Fibroblast of peridontal ligament (primary cell): ENCODE measurements around the gene SMC3.

Source experiments
- DNase-seq: peaks from one replicate; pipeline ENCODE4 v3.0.0-alpha.2; 2010; ENCODE audit errors: extremely low read depth

SMC3 gene

DNA sequence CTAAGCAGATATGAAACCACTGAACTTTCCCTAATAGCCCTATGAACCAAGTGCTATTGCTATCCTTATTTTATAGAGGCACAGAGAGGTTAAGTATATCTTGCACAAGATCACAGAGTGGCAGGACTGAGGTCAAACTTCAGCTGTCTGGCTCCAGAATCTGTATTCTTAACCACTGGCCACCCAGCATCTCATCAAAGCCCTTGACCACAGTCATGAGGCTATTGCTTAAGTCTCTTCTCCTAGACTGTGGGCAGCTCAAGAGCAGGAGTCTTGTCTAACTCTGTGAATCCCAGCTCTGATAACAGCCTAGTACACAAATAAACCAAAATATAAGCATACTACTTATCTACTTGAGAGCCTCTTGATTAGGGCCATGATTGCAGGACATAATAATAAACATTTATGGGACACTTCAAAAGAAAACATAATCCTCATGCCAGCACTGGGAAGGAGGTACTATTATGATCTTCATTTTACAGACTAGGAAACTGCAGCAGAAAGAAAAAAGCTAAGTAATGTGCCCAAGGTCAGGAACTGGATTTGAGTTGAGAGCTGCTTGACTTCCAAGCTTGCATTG lies 22.4 kb upstream of the SMC3 start:
- peak; percentile 76 for DNase-seq

DNA sequence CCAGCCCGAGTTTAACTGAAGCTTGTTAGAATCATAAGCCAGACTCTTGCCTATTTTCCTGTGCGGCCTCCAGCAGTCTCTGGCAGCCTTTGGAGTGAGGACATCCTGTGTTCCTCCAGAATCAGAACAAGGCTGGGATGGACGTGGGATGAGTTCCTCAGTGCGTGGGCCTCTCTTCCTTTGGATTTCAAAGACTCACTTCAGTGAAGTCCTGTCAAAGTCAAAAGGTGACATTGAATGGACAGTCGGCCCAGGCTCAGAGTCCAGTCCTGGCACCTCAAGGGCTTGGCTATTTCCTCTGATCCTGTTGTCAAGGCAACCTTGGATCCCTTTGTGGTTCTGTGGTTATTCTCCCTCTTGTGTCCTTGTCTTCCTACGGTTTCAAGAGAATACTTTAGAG lies 21.4 kb upstream of the SMC3 start:
- no peak for DNase-seq

DNA sequence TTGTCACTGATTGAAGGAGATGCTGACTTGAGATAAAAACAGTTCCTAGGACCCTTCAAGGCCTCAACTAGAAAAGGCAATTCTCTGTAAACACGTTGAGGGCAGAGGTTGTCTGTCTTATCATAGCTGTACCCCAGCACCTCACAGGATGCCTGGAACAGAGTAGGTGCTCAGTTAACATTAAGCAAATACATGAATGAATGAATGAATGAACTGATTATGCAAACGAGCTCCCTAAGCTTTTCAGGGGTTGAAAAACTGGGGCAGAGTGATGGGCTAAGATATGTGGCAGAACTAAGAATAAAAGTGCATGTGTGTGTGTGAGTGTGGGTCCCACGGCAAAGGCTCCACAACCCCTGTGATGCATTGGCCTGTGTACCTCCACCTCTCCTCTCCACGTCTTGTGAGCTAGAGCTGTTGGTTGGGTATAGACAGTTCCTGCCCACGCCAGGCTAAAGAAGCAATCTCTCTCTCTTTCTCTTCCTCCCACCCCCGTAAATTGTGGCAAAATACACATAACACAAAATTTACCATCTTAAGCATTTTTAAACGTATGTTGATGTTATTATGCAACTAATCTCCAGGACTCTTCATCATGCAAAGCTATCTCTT lies 20.9 kb upstream of the SMC3 start:
- DNase-seq = no peak

DNA sequence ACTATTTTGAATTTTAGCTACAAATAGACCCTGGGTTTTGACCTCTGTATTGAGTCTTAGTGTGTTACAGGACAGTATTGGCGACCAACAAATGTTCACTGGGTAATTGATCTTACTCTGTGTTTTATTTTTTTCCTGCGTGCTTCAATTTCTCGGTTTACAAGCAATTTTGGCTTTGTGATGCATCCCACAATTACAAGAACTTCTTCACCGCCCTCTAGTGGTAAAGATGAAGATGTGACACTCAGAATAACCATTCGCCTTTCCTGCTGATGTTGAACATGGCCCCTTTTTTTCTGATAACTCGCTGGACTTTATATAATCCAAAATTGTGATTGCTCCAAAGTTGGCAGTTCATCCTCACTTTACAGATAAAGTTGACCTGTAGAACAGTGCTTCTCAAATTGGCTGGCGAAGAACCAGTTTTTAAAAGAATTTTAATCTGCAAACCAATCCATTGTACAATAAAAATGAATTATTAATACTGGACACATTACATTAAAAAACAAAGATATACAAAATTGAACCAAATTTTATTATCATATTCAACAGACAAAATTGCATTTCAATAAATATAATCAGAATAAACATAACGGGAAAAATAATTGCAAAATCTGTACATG lies 20.2 kb upstream of the SMC3 start:
- DNase-seq = peak; percentile 87

DNA sequence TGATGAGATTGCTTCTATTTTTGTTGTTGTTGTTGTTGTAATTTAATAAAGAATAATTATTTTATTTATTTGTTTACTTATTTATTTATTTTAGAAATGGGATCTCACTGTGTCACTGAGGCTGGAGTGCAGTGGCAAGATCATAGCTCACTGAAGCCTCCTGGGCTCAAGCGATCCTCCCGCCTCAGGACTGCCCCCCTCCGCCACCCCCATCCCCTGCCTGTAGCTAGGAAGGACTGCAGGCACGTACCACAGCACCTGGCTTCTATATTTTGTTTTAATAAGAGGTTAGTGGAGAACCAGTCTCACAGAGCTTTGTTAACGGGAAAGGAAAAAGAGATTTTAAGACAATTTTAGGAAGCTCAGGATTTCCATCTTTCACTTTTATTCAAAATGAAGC lies 19.5 kb upstream of the SMC3 start:
- no peak for DNase-seq

DNA sequence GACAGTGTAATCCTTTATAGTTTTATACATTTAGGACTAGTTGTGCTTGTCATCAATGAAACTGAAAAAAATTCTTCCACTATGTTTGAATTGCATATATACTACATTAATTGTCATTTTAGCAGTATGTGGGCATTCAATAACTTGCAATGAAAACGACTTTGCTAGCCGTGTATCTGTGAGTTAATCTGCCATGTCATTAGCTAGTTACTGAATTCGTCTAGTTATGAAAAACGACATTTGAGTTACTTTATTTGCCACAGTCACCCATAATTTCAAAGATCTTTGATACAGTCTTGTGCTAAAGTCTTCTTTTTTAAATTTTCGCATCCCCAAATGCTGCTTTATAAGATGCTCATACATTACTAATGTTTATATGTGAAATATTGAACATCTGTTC lies 18.3 kb upstream of the SMC3 start:
- no peak for DNase-seq

DNA sequence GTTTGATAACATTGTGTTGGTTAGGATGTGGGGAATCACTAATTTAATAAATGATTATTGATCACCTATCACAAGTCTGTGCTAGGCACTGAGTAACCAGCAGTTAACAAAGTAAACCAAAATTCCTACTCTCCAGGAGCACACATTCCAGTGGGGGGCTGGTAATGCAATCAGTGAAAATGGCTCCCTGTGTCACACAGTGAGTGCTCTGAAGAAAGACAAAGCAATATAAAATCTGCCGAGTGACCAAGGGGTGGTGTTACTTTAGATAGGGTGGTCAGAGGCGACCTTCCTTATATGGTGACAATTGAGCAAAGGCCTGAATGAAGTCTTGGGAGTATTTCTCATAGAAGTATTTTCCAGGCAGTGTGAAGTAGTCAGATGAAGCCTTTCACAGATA lies 13.6 kb upstream of the SMC3 start:
- no peak for DNase-seq

DNA sequence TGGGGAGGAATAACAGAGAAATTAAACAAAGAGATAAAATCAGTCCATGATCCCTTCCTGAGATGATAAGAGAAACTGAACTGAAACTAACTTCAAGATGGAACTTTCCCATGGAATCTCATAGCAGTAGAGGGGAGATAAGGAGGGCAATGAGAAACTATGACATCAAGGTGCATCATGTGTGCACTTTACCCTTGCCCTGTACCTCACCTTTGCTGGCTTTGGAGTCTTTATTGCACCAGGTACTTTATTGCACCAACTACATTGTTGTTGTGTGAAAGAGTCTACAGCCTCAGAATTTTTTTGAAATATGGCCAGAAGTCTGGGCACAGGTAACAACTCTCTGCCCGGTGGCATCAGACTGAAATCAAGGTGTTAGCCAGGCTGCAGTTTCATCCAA lies 11.2 kb upstream of the SMC3 start:
- DNase-seq = no peak

DNA sequence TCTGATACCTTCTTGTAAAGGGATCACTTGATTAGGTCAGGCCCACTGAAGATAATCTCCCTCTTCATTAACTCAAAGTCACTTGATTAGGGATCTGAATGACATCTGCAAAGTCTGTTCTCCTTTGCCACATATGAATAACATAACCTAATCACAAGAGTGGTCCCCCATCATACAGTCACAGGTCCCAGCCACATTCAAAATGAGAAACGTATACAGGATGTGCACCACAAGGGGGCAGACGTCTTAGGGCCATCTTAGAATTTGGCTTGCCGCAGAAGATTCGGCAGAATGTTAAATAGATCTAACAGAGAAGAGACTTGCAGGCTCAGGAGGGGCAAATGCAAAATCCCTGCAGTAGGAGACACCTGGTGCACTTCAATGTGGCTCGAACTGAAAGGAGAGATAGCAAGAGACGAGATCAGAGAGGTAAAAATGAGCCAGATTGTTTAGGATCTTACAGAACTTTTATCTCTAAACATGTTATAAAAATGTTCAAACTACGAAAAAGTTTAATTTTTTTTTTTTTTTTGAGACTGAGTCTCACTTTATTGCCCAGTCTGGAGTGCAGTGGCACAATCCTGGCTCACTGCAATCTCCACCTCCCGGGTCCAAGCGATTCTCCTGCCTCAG lies 10.4 kb upstream of the SMC3 start:
- peak; percentile 69 for DNase-seq

DNA sequence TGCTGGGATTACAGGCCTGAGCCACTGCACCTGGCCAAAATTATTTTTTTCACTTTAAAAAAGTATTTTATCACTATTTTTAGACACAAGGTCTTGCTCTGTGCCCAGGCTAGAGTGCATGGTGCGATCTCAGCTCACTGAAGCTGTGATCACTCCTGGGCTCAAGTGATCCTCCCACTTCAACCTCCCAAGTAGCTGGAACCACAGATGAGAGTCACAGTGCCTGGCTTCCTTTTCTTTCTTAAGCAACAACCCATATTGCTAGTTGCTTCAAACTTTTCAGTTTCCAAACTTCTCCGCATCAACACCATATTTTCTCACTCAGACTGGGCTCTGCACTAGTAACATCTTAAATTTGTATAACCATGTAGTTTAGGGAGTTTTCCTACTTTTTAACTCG lies 9.5 kb upstream of the SMC3 start:
- DNase-seq = no peak

DNA sequence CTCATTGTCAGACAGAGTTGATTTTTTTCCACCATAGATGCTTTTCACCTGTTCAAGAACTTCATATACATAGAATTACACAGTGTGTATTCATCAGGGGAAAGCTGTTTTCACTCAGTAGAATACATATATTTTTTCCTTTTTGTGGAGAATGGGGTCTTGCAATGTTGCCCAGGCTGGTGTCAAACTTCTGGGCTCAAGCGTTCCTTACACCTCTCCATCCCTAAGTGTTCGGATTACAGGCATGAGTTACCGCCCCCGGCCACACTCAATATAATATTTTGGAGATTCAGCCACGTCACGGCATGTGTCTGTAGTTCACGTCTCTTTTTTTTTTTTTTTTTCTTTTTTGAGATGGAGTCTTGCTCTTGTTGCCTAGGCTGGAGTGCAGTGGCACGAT lies 7.5 kb upstream of the SMC3 start:
- DNase-seq = no peak

DNA sequence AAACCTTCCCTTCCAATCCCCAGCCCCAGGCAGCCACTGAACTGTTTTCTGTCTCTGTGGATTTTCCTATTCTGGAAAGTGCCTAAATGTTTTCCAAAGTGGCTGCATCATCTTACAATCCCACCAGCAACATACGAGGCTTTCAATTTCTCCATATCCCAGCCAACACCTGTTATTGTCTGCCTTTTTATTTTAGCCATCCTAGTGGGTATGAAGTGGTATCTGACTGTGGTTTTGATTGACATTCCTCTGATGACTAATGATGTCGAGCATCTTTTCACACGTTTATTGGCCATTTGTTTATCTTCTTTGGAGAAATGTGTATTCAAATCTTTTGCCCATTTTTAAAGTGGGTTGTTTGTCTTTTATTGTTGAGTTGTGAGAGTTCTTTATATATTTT lies 6.2 kb upstream of the SMC3 start:
- DNase-seq = no peak

DNA sequence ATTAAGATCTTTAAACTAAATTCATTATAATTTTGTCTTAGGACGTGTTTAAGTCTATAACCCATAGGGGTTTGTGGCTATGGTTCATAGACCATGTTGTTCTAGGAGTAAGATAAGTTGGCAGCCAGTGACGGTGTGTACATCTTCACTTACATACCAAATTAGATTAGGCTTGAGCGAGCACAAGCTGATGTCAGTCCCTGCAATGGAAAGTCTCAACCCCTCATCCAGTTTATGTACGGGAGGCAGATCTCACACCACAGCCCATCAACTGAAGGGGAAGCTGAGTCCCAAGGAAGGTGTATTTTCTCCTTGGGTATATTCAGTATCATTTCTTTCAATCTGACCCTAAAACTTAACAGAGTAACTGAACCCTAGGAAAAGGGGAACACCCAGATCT lies 5.1 kb upstream of the SMC3 start:
- no peak for DNase-seq

DNA sequence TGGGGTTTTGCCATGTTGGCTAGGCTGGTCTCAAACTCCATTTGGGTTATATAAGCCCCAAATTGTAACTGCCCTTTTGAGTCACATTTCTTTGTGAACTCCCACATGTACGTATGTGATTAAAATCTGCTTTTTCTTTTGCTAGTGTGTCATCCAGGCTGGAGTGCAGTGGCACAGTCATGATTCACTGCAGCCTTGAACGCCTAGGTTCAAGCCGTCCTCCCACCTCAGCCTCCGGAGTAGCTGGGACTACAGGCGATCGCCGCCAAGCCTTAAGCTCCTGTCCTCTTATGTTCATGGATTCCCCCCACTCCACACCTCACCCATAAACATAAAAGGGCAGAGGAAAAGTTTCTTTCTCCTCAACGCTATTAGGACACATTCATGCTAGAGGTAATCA lies 4.4 kb upstream of the SMC3 start:
- DNase-seq = no peak

DNA sequence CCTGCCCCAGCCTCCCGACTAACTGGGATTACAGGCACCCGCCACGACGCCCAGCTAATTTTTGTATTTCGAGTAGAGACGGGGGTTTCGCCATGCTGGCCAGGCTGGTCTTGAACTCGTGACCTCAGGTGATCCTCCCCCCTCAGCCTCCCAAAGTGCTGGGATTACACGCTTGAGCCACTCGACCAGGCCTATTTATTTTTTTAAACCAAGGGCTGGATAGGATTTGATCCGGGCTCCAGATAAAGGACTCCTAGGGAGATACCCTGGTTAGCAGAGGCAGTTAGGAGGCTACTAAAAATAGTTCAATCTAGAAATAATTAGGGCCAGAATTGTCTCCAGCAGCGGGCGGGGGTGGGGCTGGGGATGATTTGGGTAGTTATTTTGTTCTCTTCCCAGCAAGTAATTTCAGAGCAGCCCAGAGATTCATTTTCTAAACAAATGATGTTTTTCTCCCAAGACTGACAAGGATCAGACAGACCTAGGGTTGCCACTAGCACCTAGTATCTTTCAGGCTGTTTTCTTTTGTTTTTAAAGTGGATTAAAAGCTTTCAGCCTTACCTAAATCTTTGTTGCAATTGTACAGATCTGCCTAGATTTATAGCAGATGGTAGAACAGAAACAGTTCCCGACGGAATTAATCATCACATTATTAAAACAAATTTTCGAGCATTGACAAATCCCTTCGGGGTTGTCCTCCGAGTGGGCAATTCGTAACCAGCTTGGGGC lies 859 bp upstream of the SMC3 start:
- no peak for DNase-seq

DNA sequence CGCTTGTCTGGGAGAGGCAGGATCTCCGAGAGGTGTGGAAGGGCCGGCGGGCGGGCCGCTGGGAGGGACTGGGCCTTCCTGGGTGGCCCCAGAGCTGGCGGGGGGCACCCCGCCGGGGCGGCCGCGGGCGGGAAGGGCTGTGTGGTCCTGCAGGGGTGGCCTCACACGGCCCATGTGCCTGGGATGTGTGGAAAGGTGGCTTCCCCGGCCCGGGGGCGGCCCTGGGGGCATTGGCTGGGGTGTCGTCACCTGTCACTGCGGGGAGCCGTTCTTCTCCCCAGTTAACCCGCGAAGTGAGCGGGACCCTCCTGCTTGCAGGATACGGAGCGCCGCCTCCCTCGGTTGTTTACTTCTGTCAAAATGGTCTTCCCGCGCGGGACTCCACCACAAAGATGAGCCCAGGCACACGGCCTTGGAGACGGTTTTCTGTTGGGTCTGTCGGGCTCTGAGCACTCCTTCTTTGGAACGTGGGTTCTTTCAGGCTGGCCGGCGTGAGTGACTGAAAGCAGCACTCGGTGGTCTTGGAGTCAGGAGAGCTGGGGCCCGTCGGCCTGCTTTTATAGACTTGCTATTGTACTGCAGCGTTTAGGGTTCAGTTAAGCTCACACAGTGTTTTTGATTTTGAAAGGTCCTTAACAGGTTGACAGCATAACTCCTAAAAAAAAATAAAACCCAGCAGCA lies 700 bp downstream of the SMC3 start:
- DNase-seq = no peak

DNA sequence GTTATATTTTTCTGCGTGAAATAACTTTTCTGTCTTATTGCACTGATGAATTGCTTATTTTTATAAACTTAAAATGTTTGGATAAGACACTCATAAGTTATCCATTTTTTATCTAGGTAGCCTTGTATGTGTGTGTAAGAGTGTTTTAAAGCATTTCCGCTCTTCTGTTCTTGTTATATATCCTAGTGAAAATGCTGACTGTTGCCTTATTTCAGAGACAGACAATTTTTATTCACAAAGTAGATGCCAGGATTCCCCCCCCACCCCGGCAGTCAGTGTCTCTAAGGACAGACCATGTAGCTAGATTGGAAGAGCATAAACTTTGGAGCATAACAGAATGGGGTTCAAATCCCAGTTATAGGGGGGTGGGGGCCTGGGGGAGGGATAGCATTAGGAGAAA lies 1.6 kb downstream of the SMC3 start:
- DNase-seq = no peak

DNA sequence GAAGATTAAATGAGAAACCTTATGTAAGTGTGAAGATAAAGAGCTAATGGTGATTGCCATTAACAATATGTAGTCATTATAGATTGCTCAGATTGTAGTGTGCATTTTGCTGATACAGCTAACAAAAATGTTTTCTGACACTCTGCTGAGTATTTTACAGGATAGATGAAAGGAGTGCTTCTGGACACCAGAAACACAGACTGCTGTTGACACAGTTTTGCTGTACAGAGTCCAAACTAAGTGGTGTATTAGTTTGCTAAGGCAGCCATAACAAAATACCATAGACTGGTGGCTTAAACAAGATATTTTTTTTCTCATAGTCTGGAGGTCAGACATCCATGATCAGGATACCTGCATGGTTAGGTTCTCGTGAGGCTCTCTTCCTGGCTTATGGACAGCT lies 2.2 kb downstream of the SMC3 start:
- DNase-seq = no peak

DNA sequence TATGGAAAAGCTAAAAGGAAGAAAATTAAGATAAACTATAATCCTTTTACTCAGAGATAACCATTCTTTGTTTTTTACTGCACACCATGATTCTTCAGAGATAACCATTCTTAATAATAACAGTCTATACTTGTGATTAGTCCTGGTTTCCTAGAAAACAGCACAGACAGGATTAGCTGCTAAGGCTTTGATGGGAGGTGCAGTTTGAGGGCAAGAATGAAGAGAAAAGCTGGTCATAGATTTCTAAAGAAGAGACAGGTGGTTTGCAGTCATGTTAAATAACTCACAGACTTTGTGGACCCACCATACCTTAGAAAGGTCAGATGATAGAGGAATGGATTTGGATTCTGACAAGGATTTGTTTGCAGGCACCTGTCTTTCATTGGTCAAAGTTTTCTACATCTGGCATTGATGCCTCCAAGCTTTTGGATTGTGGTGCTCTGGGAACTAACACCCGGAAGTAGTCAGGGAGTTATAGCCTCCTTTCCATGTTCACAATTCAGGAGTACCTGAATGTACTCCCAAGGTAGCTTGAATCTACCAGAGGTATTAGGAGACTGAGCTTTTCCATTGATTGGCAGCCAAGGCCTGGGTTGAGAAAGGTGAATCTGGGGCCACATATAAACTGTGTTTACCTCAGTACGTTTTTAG lies 3.7 kb downstream of the SMC3 start:
- no peak for DNase-seq

DNA sequence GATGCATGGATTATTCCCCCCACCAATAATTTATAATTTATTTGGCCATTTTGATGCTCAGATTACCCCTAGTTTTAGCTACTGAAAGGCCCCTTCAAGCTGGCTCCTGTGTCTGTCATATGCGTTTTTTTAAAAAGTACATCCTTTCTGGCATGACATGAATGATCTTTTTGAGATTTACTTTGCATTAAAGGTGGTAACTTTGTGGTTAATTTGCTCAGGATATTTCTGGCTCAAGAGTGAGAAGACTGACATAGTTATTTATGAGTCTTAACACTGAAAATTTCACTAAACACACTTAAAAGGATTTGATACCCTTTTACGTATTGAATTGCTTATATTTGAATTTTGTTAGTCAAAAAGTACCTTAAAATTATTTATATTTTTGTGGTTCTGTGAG lies 5.4 kb downstream of the SMC3 start:
- no peak for DNase-seq

DNA sequence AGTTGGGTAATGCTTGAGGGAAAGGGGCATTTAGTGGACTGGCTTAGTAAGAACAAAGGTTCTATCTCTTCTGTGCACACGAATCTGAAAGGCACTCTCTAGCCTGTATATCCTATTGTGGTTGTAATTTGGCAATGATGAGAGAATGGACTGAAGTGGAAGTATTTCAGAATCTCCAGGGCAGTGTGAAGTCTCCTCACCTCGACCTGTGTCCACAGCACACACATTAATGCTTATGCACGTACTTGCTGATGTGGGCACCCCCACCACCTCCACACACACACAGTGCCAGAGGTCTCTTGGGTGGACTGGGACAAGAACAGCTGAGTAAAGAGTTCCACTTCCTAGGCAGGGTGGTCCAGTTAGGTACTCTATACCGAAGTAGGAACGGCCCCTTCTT lies 6.9 kb downstream of the SMC3 start:
- DNase-seq = peak; percentile 36

DNA sequence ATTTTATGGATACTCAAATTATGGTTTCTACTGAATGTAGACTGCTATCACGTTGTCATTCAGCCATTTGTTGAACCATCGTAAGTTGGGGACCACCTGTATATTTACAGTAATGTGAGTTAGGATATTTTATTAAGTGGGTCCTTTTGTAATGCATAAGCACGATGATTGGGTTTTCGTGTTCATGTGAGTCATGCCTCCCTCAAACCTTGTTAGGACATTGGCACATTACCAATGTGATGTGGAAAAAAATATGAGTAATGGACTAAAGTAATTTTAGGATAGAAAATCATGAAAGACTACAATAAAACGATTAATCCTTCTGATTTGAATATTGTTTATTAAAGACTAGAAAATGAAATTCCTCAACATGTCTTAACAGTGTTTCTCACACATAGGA lies 8.7 kb downstream of the SMC3 start:
- DNase-seq = peak; percentile 93
